Brain pericyte (primary cell): Measurements from ENCODE around the gene TADA2B.

ENCODE experiments used
- DNase-seq: peaks from one replicate; pipeline ENCODE4 v3.0.0-alpha.2; 2012; ENCODE audit warnings: low read depth, low spot score

TADA2B gene

GRCh38 chr4:7017446-7018048 lies 25.6 kb upstream of the TADA2B start:
- no peak for DNase-seq

DNA sequence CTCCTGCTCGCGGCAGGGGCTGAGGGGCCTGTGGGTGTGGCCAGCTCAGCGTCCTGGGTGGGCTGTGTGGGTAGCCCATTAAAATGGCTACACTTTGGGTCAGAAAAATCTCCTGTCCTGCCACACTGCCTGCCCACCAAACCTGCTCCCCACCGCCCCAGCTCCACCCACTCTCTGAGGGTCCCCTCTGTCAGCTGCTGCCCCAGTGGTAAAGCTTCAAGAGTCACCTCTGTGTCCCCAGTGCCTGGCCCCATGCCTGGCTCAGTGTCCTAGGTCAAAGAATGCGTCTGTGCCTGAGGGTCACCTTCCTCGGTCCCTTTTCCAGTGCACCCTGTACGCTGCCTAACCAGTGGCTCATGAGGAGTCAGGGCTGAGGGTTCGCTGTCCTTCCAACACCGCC lies 24.9 kb upstream of the TADA2B start:
- DNase-seq: no peak

DNA sequence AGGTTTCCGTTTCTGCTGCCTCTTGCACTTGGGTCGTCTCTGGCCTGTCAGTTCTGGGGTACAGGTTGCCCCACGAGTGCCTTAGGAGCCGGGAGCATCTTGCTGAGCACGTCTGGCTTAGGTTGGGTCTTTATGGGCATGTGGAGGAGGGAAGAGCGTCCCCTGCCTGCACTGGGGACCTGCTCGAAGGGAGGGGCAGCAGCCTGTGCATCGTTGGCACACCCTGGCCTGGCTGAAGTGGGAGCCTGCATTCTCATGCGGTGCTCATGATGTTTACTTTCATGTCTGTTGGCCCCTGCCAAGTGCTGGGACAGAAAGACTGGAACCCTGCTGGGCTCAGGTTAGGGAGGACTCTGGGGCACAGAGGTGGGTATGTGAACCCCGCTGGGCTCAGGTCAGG lies 23.8 kb upstream of the TADA2B start:
- no peak for DNase-seq

- no peak for DNase-seq
These were observed 22.9 kb upstream of the TADA2B start for GRCh38 chr4:7020290-7020689.

DNA sequence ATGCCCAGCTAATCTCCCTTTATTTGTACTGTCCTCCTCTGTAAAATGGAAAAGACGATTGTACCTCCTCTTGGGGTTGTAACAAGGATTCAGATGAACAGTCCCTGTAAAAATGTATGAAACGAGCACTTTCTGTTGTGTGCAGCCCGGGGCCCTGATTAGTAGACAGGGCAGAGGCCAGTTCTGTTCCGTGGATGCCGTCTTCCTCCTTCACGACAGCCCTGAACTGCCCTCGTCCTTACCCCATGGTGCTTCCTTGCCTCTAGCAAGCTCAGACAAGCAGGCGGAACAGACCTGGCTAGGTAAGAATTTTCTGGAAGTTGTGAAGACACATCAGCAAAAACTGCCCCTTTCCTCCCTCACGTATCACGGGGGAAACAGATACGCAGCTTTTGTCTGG lies 22.3 kb upstream of the TADA2B start:
- no peak for DNase-seq

DNA sequence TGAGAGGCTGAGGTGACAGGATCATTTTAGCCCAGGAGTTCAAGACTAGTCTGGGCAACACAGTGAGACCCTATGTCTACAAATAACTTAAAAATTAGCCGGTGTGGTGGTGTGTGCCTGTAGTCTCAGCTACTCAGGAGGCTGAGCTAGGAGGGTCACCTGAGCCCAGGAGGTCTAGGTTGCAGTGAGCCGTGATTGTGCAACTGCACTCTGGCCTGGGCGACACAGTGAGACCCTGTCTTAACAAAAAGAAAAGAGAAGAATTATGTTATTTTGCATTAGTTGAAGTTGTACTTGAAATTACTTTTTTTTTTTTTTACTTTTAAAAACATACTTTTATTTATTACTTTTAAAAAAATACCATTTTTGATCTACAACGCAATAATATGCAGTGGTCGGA lies 21.8 kb upstream of the TADA2B start:
- DNase-seq: no peak

- DNase-seq: no peak
These were observed 21.1 kb upstream of the TADA2B start for GRCh38 chr4:7021930-7022664.

- no peak for DNase-seq
These were observed 19.7 kb upstream of the TADA2B start for GRCh38 chr4:7023486-7023885.

DNA sequence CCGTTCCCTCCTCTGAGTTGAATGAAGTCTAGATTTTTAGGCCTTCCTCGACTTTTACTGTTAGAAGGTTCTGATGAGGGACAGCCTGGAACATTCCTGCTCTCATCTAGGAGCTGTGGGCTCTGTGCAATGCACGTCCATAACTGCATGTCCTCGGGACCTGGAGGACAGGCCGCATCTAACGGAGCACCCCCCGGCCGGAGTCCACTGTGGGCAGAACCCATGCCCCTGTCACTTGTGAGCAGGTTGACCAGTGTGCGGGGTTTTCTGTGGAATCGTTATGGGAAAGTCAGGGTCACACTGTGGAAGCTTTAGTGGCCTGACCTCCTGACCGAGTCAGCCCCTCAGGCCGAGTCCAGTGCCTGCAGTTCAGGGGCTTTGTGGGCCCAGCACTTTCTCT lies 19.3 kb upstream of the TADA2B start:
- no peak for DNase-seq

DNA sequence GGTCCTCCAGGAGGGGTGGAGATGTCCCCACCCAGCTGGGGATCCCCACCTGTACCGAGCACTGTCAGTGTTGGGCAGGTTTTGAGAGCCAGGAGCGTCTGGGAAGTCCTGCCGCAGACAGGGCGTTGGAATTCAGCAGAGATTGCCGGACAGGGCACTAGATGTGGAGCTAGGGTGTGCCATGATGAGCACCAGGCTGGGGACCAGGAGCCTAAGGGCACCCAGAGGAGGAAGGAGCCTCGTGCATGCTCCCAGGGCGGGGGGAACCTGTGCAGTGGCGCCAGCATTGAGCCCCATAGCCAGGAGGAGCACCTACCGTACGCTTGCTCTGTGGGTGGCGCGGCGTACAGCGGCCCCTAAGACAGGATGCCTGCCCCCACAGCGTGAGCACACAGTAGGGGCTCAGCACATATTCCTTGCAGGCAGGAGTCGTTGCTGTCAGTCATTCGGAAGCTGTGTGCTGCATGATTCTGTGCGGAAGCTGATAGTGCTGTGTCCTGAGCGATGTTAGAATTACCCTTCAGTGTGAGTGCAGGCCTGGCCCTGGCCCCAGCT lies 18.8 kb upstream of the TADA2B start:
- DNase-seq: no peak

- DNase-seq: no peak
These were observed 18.1 kb upstream of the TADA2B start for GRCh38 chr4:7025040-7025602.

GRCh38 chr4:7026107-7026506 lies 17.1 kb upstream of the TADA2B start:
- no peak for DNase-seq

DNA sequence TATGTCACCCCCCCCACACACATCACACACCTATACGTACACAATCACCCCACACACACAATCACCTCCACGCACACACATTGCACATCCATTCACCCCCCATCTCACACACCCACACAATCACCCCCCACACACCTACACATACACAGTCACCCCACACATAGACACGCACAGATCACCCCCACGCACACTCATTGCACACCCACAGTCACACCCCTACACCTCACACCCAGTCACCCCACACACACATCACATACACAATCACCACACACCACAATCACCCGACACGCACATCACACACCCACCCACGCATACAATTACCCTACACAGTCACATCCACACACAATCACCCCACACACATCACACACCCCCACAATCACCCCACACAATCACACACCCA lies 15.9 kb upstream of the TADA2B start:
- no peak for DNase-seq

DNA sequence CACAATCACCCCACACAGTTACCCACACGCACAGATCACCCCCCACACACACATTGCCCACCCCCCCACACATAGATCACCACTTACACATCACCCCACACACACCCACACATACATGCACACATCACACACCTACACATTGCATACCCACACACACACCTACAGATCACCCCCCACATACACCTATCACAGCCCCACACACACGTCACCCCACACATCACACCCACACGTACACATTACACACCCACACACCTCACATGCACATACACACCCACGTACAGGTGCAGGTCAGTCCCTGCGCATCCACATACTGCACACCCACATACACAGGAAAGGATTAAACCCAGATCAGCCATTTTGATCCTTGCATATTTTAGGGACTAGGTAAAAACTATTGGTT lies 15.3 kb upstream of the TADA2B start:
- no peak for DNase-seq

GRCh38 chr4:7029212-7029611 lies 14.0 kb upstream of the TADA2B start:
- no peak for DNase-seq

GRCh38 chr4:7029921-7030320 lies 13.3 kb upstream of the TADA2B start:
- DNase-seq: no peak

DNA sequence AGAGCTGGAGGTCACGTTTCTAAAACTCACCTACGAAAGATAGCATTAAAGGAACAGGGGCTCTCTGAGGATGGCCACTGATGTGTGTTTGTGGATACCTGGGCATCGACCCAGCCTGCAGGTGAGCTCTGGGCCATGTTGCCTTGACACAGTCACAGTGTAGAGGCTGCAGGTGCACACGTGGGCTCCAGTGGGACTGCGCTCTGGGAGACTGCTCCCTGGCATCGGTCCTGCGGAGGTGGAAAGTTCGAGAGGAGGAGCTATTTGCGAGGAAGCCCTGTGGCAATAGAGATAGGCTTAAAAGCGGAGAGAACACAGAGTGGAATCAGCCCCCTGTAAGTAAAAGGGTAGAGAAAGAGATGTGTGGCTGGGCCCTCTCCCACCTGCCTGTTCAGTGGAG lies 12.3 kb upstream of the TADA2B start:
- DNase-seq: no peak

DNA sequence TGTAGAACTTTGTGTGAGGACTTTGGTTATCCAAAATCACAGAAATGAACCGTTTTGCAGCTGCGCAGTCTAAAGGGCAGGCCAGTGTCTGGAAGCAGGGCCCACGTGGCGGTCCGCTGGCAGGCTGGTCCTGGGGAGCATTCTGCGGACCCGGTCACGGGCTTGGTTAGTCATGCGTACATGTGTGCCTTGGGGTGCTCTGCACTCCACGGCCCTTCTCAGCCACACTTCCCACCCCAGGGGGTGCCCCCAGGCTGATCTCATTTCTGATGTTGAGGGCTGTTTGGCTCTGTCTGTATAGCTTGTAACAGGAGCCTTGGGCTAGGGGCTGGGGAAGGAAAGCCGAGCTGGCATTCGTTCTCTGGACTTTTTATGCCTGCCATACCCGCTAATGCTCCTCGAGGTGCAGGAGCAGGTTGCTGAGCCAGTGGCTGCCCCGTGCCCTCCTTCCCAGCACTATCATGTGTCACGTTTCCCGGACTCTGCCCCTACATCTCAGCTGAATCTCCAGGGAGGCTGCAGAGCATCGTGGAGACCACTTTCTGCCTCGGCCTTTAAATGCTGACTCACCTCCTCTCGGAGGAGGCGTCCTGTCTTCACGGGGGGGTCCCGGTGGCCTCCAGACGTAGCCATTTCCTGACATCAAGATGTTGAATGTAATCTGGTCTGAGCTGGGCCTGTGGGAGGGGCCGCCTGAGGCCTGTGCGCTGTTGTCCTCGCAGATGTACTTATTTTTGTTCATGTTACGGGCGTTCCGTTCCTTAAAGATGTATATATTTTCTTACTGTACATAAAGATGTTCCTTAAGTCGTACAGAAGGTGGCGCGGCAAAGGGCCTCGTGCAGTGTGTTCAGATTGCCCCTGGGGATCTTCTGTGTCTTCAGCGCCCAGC lies 11.4 kb upstream of the TADA2B start:
- no peak for DNase-seq

DNA sequence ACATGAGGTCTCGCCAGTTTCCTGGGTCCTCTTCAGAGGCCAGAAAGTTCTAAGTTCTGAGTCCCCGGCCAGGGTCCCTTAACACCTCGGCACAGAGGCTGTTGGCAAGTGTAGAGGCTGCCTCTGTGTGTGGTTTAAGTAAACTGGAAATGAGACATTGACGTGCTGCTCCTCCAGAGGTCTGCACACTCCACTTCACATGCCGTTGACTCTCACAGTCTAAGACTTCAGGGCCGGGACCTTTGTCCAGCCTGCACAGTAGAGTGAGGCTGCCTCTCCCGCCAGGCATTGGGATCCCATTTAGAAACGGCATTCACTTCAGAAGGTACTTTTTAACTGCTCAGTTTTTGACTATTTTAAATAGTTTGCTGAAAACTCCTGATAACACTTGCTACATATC lies 10.6 kb upstream of the TADA2B start:
- DNase-seq: no peak

DNA sequence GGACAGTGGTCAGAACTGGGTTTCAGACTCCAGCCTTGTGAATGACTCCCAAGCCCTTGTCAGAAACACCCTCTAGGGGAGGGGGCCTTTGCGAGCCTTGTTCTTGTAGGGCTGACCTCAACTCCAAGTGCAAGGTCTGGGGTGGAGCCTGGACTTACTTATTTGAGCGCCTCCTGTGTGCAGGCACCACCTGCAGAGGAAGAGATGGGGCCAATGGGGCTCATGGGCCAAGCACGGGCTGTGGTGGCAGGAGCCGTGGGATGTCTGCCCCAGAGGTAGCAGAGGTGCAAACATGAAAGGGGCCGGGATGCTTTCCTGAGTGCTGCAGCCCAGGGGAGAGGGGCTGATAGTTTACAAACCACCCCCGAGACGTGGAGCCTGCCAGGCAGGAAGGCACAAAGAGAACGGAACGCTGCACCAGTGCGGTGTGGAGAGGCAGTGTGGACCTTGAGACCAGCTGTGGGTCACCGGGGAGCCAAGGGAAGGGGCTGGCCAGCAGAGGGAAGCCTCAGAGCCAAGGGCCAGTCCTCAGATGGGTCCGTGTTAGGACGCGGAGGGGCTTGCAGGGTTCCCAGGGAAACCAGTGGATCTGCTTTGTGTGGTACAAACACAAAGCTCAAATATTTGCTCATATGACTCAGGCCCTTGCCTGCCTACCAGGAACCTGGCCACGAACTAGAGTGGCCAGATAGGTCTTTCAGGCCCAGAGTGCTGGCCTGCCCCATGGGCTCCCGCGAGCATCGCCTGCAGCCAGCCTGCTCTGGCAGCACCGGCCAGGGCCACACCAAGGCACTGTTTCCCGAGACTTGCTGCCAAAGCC lies 8.7 kb upstream of the TADA2B start:
- no peak for DNase-seq

- DNase-seq: no peak
These were observed 5.7 kb upstream of the TADA2B start for GRCh38 chr4:7037425-7037824.
